ENCODE measurements around the gene PROCR.
A peak's percentile ranks its signal among the peaks of the same experiment; 100 is the strongest.

The PROCR gene

DNA sequence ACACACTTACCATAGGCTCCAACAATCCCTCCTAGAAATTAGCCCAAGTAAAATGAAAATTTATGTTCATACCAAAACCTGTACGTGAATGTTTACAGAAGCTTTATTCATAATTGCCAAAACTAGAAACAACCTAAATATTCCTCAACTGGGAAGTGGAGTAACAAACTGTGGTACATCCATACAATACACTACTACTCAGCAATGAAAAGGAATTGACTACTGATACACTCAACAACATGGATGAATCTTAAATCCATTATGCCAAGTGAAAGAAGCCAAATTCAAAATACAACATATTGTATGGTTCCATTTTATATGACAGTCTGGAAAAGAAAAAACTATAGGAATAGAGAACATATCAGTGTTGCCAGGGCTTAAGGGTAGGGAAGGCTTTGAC is 34.9 kb downstream of the PROCR start:
- Histone ChIP-seq H3K27me3 (ENCODE audit: insufficient read depth, low read length, poor library complexity, severe bottlenecking) (no peaks in the 10 kb centered on the region), H3K4me1 (ENCODE audit: insufficient read depth, low read length, poor library complexity, severe bottlenecking) (no peaks in the 10 kb centered on the region), H3K79me2 (ENCODE audit: insufficient read depth, low read length) (no peaks in the 10 kb centered on the region), H3K9me3 (ENCODE audit: insufficient read depth, low read depth, low read length) (no peaks in the 10 kb centered on the region), H3K36me3 (ENCODE audit: insufficient read depth, low read length) (no peaks in the 10 kb centered on the region), H3K4me3 (ENCODE audit: low read length, poor library complexity, severe bottlenecking) (no peak overlapping the region), H4K20me1 (ENCODE audit: insufficient read depth, low read length, poor library complexity, severe bottlenecking) (no peaks in the 10 kb centered on the region), H3F3A (ENCODE audit: low read depth) (no peaks in the 10 kb centered on the region), H3K4me2 (ENCODE audit: low read depth, low read length, poor library complexity, severe bottlenecking) (no peak overlapping the region), H3K9me2 (replicated peaks; ENCODE audit: low read depth, low read length) (no peaks in the 10 kb centered on the region), H3K9ac (ENCODE audit: low read depth, low read length, poor library complexity, severe bottlenecking) (no peak overlapping the region), H2AFZ (ENCODE audit: low read length) (no peak overlapping the region)
- no peak for TF ChIP-seq EZH2phosphoT487 (IDR thresholded peaks at IDR 0.05; ENCODE audit: borderline replicate concordance)
- TF ChIP-seq, protein P1, sequence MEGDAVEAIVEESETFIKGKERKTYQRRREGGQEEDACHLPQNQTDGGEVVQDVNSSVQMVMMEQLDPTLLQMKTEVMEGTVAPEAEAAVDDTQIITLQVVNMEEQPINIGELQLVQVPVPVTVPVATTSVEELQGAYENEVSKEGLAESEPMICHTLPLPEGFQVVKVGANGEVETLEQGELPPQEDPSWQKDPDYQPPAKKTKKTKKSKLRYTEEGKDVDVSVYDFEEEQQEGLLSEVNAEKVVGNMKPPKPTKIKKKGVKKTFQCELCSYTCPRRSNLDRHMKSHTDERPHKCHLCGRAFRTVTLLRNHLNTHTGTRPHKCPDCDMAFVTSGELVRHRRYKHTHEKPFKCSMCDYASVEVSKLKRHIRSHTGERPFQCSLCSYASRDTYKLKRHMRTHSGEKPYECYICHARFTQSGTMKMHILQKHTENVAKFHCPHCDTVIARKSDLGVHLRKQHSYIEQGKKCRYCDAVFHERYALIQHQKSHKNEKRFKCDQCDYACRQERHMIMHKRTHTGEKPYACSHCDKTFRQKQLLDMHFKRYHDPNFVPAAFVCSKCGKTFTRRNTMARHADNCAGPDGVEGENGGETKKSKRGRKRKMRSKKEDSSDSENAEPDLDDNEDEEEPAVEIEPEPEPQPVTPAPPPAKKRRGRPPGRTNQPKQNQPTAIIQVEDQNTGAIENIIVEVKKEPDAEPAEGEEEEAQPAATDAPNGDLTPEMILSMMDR (conservative IDR thresholded peaks at IDR 0.05; ENCODE audit: low read length), result no peak

DNA sequence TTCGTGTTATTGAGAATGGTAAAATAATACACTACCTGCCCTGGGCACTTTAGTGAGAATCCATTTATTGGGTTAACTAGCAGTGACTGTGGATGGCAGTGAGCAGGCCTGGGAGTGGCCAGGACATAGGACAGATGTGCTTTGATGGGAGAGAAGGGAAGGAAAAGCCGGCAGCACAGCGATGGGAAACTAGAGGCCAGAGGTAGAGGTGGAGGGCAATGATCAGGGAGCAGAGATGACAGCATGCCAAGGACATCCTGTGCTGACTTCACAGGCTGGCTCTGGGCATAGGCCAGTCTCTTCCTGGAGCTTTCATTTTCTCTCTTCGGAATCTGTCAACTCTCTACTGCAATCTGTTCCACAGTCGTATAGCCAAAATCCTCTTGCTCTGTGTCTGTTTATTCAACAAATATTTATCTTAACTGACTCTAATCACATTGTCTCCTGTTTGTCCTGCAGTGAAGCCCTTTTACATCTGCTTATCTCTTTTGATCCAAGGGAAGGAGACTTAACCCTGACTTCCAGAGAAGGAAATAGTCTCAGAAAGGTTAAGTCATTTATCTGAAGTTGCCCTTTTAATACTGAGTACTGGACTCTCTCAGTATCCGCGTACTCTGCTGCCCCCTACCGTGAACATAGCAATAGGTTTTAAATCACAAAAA is 36.2 kb downstream of the PROCR start:
- TF ChIP-seq, protein P1 (conservative IDR thresholded peaks at IDR 0.05; ENCODE audit: low read length), result peak; percentile 85
- no peak for TF ChIP-seq EZH2phosphoT487 (IDR thresholded peaks at IDR 0.05; ENCODE audit: borderline replicate concordance)

DNA sequence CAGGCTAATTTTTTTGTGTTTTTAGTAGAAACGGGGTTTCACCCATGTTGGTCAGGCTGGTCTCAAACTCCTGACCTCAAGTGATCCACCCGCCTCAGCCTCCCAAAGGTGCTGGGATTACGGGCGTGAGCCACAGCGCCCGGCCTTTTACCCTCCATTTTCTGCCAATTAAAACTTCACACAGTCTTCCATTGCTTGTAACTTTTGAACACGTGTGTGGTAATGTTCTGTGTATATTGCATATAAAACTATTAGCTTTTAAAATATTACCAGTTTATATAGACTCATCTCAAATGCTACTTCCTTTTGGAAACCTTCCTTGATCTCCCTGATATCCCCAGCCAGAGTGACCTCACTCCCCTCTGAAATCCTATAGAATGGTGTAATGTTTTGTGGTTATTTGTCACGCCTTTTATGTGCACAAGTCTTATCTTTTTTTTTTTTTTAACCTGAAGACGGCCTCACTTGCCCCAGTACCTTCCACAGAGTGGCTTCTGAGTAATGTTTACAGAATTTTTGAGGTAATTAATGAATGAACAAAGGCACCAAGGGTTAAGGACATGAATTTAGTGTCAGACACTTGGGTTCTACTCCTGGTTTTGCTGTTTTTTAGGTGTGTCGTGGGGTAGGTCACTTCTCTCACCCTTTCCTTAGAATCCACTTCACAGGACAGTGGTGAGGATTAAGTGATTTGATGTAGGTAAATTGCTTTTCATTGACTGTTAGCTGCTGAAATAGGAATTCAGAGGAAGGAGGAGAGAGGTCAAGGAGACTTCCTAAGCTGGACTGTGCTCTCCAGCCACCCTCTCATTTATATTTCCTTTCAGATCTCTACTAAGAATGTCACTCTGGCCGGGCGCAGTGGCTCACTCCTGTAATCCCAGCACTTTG is 43.4 kb downstream of the PROCR start:
- Histone ChIP-seq H3K4me3 (ENCODE audit: low read length, poor library complexity, severe bottlenecking) (no peak overlapping the region), H3K9ac (ENCODE audit: low read depth, low read length, poor library complexity, severe bottlenecking) (no peak overlapping the region), H2AFZ (ENCODE audit: low read length) (no peak overlapping the region), H3K79me2 (ENCODE audit: insufficient read depth, low read length) (no peaks in the 10 kb centered on the region), H3K4me2 (ENCODE audit: low read depth, low read length, poor library complexity, severe bottlenecking) (no peak overlapping the region), H3K4me1 (ENCODE audit: insufficient read depth, low read length, poor library complexity, severe bottlenecking) (no peaks in the 10 kb centered on the region), H4K20me1 (ENCODE audit: insufficient read depth, low read length, poor library complexity, severe bottlenecking) (no peaks in the 10 kb centered on the region), H3K9me3 (ENCODE audit: insufficient read depth, low read depth, low read length) (no peaks in the 10 kb centered on the region), H3K27me3 (ENCODE audit: insufficient read depth, low read length, poor library complexity, severe bottlenecking) (no peaks in the 10 kb centered on the region), H3K9me2 (replicated peaks; ENCODE audit: low read depth, low read length) (no peaks in the 10 kb centered on the region), H3F3A (ENCODE audit: low read depth) (no peaks in the 10 kb centered on the region), H3K36me3 (ENCODE audit: insufficient read depth, low read length) (no peaks in the 10 kb centered on the region)
- TF ChIP-seq EZH2phosphoT487 (IDR thresholded peaks at IDR 0.05; ENCODE audit: borderline replicate concordance), result no peak
- TF ChIP-seq, protein P1 (conservative IDR thresholded peaks at IDR 0.05; ENCODE audit: low read length), result no peak

More for the DNA sequence above, 36.2 kb downstream of the PROCR start:
- H3K4me2 ChIP-seq (ENCODE audit: low read depth, low read length, poor library complexity, severe bottlenecking), result no peak overlapping the region
- no peaks in the 10 kb centered on the region for H3K9me3 ChIP-seq (ENCODE audit: insufficient read depth, low read depth, low read length)
- no peak overlapping the region for H3K9ac ChIP-seq (ENCODE audit: low read depth, low read length, poor library complexity, severe bottlenecking)
- H3F3A ChIP-seq (ENCODE audit: low read depth), result no peaks in the 10 kb centered on the region
- no peak overlapping the region for H3K4me3 ChIP-seq (ENCODE audit: low read length, poor library complexity, severe bottlenecking)
- no peak overlapping the region; the same call in 1 of the 2 replicates for H2AFZ ChIP-seq (ENCODE audit: low read length)
- no peaks in the 10 kb centered on the region for H3K27me3 ChIP-seq (ENCODE audit: insufficient read depth, low read length, poor library complexity, severe bottlenecking)
- H3K9me2 ChIP-seq (replicated peaks; ENCODE audit: low read depth, low read length), result no peaks in the 10 kb centered on the region
- no peaks in the 10 kb centered on the region for H4K20me1 ChIP-seq (ENCODE audit: insufficient read depth, low read length, poor library complexity, severe bottlenecking)
- no peaks in the 10 kb centered on the region for H3K79me2 ChIP-seq (ENCODE audit: insufficient read depth, low read length)
- no peaks in the 10 kb centered on the region for H3K4me1 ChIP-seq (ENCODE audit: insufficient read depth, low read length, poor library complexity, severe bottlenecking)
- H3K36me3 ChIP-seq (ENCODE audit: insufficient read depth, low read length), result no peaks in the 10 kb centered on the region

Measured in Loucy (cell line).